Activated naive CD4-positive, alpha-beta T cell treated with anti-CD3 and anti-CD28 coated beads for 36 hours (primary cell): ENCODE data around the gene CD72. TPM values are rescaled to one million over a fixed set of nuclear protein-coding genes. Genes with fewer than 3 reads are reported as not detected.
"Not testable (repeated sequence)": the region's sequence is repeated elsewhere in the genome, so short reads cannot be mapped to it uniquely, and the experiment has no call there.

ENCODE experiments used
- CTCF ChIA-PET: fragments of 350-600 bp; sonication (Branson Sonifier 250); formaldehyde crosslinking; loops from one replicate; lab custom pipeline; 2021; ENCODE audit warnings: antibody characterized with exemption; lab: Charles Lee
- DNase-seq: peaks from one replicate; pipeline ENCODE4 v3.0.0-alpha.2; 2020
- H3K27ac Mint-ChIP-seq: one replicate; pipeline ENCODE4 v1.8.0; 2021; ENCODE audit warnings: mild to moderate bottlenecking, mixed read lengths
- H3K27me3 Mint-ChIP-seq: one replicate; pipeline ENCODE4 v1.8.0; 2021; ENCODE audit warnings: low read depth, mixed read lengths
- H3K36me3 Mint-ChIP-seq: one replicate; pipeline ENCODE4 v1.8.0; 2021; ENCODE audit warnings: low read depth, mixed read lengths
- H3K4me1 Mint-ChIP-seq: one replicate; pipeline ENCODE4 v1.8.0; 2021; ENCODE audit warnings: low read depth, mixed read lengths
- H3K4me3 Mint-ChIP-seq: one replicate; pipeline ENCODE4 v1.8.0; 2021; ENCODE audit warnings: mild to moderate bottlenecking, moderate library complexity, mixed read lengths
- H3K9me3 Mint-ChIP-seq: one replicate; pipeline ENCODE4 v1.8.0; 2021; ENCODE audit warnings: mixed read lengths
- intact Hi-C: fragments of 100-400 bp; cut with micrococcal nuclease; formaldehyde crosslinking; loops from one replicate; pipeline ENCODE4 v1.15.1; 2023
- total RNA-seq, 2 experiments: library from RNA; stranded (reverse); gene quantifications; one replicate each; pipeline ENCODE4 v1.2.3, GENCODE V29; 2021

Gene CD72
- total RNA-seq, 2 experiments from 2014 or later: 2.9 to 4.5 TPM

GRCh38 chr9:35612843-35613242 lies 5.4 kb downstream of the CD72 start:
- no peaks in the 10 kb centered on the region for H3K9me3 Mint-ChIP-seq
- no peaks in the 10 kb centered on the region for H3K27me3 Mint-ChIP-seq

GRCh38 chr9:35612066-35612465 lies 6.1 kb downstream of the CD72 start:
- CTCF ChIA-PET: interaction anchor here (0.7 to 10.9 kb wide), 17 partner anchors 10 to 296 kb away, joined by 3 to 142 read pairs (median 7); partner anchors contain the start of genes ARHGEF39, CREB3, SIT1 and TLN1
- H3K27me3 Mint-ChIP-seq, H3K4me1 Mint-ChIP-seq, H3K9me3 Mint-ChIP-seq, H3K36me3 Mint-ChIP-seq, DNase-seq, H3K27ac Mint-ChIP-seq, intact Hi-C loops, H3K4me3 Mint-ChIP-seq: not testable (repeated sequence)

More at GRCh38 chr9:35612843-35613242, 5.4 kb downstream of the CD72 start:
- H3K27ac Mint-ChIP-seq: no peak overlapping the region
- intact Hi-C loops: no loop called here
- H3K4me1 Mint-ChIP-seq: peaks cover 12% of the 10 kb centered on the region
- CTCF ChIA-PET: interaction anchor here (0.9 to 10.9 kb wide), 11 partner anchors 15 to 119 kb away, joined by 3 to 142 read pairs (median 8); partner anchors contain the start of genes CCDC107, CREB3, SIT1 and TLN1
- H3K4me3 Mint-ChIP-seq: no peak overlapping the region
- H3K36me3 Mint-ChIP-seq: peaks cover 1% of the 10 kb centered on the region
- DNase-seq: no peak

GRCh38 chr9:35611230-35611797 lies 6.9 kb downstream of the CD72 start:
- Mint-ChIP-seq H3K36me3 (peaks cover 1% of the 10 kb centered on the region), H3K27ac (no peak overlapping the region)
- DNase-seq: peak; percentile 67

GRCh38 chr9:35609820-35610163 lies 8.4 kb downstream of the CD72 start:
- intact Hi-C loops: loop anchor here (10.0 kb wide), 1 partner anchor 945 kb away; the partner anchor contains the start of gene CCL27
- DNase-seq: no peak
- Mint-ChIP-seq H3K4me3 (no peak overlapping the region), H3K9me3 (no peaks in the 10 kb centered on the region), H3K4me1 (peaks cover 15% of the 10 kb centered on the region), H3K36me3 (peaks cover 1% of the 10 kb centered on the region), H3K27ac (no peak overlapping the region), H3K27me3 (no peaks in the 10 kb centered on the region)
- CTCF ChIA-PET: interaction anchor here (1.2 to 10.9 kb wide), 3 partner anchors 10 to 118 kb away, joined by 3 to 142 read pairs (median 13); partner anchors contain the start of gene SIT1

More at GRCh38 chr9:35611230-35611797, 6.9 kb downstream of the CD72 start:
- Mint-ChIP-seq H3K4me3 (no peak overlapping the region), H3K4me1 (peaks cover 11% of the 10 kb centered on the region), H3K9me3 (no peaks in the 10 kb centered on the region), H3K27me3 (no peaks in the 10 kb centered on the region)
- intact Hi-C loops: no loop called here
- CTCF ChIA-PET: interaction anchor here (0.5 to 10.9 kb wide), 23 partner anchors 9 to 922 kb away, joined by 3 to 142 read pairs (median 6); partner anchors contain the start of genes ARHGEF39, CCDC107, RMRP and SIT1

- Mint-ChIP-seq H3K36me3 (peaks cover 1% of the 10 kb centered on the region), H3K27me3 (no peaks in the 10 kb centered on the region), H3K4me1 (peaks cover 15% of the 10 kb centered on the region), H3K27ac (no peak overlapping the region), H3K4me3 (no peak overlapping the region), H3K9me3 (no peaks in the 10 kb centered on the region)
- CTCF ChIA-PET: interaction anchor here (0.6 to 1.2 kb wide), 3 partner anchors 47 to 508 kb away, joined by 3 to 4 read pairs (median 3); no protein-coding TSS in a partner anchor
- DNase-seq: no peak
- intact Hi-C loops: loop anchor here (10.0 kb wide), 1 partner anchor 944 kb away; the partner anchor contains the start of gene CCL27
Observed at GRCh38 chr9:35609001-35609819, 9.0 kb downstream of the CD72 start.

- Mint-ChIP-seq H3K27me3 (no peaks in the 10 kb centered on the region), H3K4me3 (no peak overlapping the region), H3K9me3 (no peaks in the 10 kb centered on the region), H3K27ac (no peak overlapping the region), H3K4me1 (peaks cover 22% of the 10 kb centered on the region), H3K36me3 (peaks cover 1% of the 10 kb centered on the region)
- no peak for DNase-seq
- CTCF ChIA-PET: interaction anchor here (0.6 to 1.7 kb wide), 4 partner anchors 11 to 507 kb away, joined by 3 to 8 read pairs (median 4); no protein-coding TSS in a partner anchor
- intact Hi-C loops: loop anchor here (10.0 kb wide), 1 partner anchor 943 kb away; the partner anchor contains the start of gene CCL27
Observed at GRCh38 chr9:35608221-35608620, 10.0 kb downstream of the CD72 start.

- CTCF ChIA-PET: interaction anchor here (1.2 to 1.5 kb wide), 3 partner anchors 9 to 44 kb away, joined by 3 to 4 read pairs (median 3); partner anchors contain the start of gene SIT1
- Mint-ChIP-seq H3K4me1 (peaks cover 31% of the 10 kb centered on the region), H3K27ac (no peak overlapping the region), H3K27me3 (no peaks in the 10 kb centered on the region), H3K9me3 (no peaks in the 10 kb centered on the region), H3K4me3 (no peak overlapping the region), H3K36me3 (peaks cover 1% of the 10 kb centered on the region)
- intact Hi-C loops: loop anchor here (10.0 kb wide), 1 partner anchor 942 kb away; the partner anchor contains the start of gene CCL27
- DNase-seq: no peak
Observed at GRCh38 chr9:35606726-35607125, 11.5 kb downstream of the CD72 start.

- Mint-ChIP-seq H3K4me3 (peak overlapping the region; percentile 72), H3K36me3 (peaks cover 1% of the 10 kb centered on the region), H3K27ac (no peak overlapping the region), H3K27me3 (no peaks in the 10 kb centered on the region), H3K9me3 (no peaks in the 10 kb centered on the region), H3K4me1 (peaks cover 27% of the 10 kb centered on the region)
- CTCF ChIA-PET: interaction anchor here (0.7 to 1.5 kb wide), 6 partner anchors 9 to 151 kb away, joined by 3 to 4 read pairs (median 3); partner anchors contain the start of gene SIT1
- DNase-seq: no peak
- intact Hi-C loops: loop anchor here (10.0 kb wide), 1 partner anchor 941 kb away; the partner anchor contains the start of gene CCL27
Observed at GRCh38 chr9:35606138-35606504, 12.1 kb downstream of the CD72 start.

- CTCF ChIA-PET: interaction anchor here (0.7 to 1.5 kb wide), 8 partner anchors 10 to 151 kb away, joined by 3 to 4 read pairs (median 3); partner anchors contain the start of genes CREB3 and SIT1
- peak; percentile 53 for DNase-seq
- Mint-ChIP-seq H3K27ac (no peak overlapping the region), H3K27me3 (no peaks in the 10 kb centered on the region), H3K9me3 (no peaks in the 10 kb centered on the region), H3K4me3 (peak overlapping the region; percentile 72), H3K4me1 (peaks cover 27% of the 10 kb centered on the region), H3K36me3 (peaks cover 1% of the 10 kb centered on the region)
- intact Hi-C loops: loop anchor here (2.0 to 10.0 kb wide), 3 partner anchors 33 to 941 kb away; partner anchors contain the start of gene CCL27
Observed at GRCh38 chr9:35605351-35606137, 12.7 kb downstream of the CD72 start.

- no peaks in the 10 kb centered on the region for H3K27me3 Mint-ChIP-seq
- CTCF ChIA-PET: interaction anchor here (0.7 to 1.4 kb wide), 8 partner anchors 12 to 490 kb away, joined by 3 to 9 read pairs (median 3); partner anchors contain the start of gene CREB3
- peaks cover 27% of the 10 kb centered on the region for H3K4me1 Mint-ChIP-seq
- DNase-seq: peak; percentile 85
- no peaks in the 10 kb centered on the region for H3K9me3 Mint-ChIP-seq
- peak within 1 kb of the TSS; percentile 98 for H3K4me3 Mint-ChIP-seq
- H3K27ac Mint-ChIP-seq: peak within 1 kb of the TSS; percentile 97
- peaks cover 1% of the 10 kb centered on the region for H3K36me3 Mint-ChIP-seq
- intact Hi-C loops: loop anchor here (1.0 to 10.0 kb wide), 16 partner anchors 13 to 940 kb away; partner anchors contain the start of genes CCL27, CREB3, GBA2 and HINT2
Observed at GRCh38 chr9:35604578-35605350, 13.4 kb downstream of the CD72 start, which contains the start of gene TESK1. TSS of gene TESK1 (plus strand) at chr9:35605262. CDS start at chr9:35605620, 358 bp downstream.
